UCSD-AML1 (cell line): Measurements from ENCODE around the gene NR2F1-AS1.

Experiments
- DNase-seq: peaks from one replicate; lab custom pipeline; 2025; ENCODE audit not compliant: unreplicated experiment; lab: John Stamatoyannopoulos, UW

NR2F1-AS1 gene

DNA sequence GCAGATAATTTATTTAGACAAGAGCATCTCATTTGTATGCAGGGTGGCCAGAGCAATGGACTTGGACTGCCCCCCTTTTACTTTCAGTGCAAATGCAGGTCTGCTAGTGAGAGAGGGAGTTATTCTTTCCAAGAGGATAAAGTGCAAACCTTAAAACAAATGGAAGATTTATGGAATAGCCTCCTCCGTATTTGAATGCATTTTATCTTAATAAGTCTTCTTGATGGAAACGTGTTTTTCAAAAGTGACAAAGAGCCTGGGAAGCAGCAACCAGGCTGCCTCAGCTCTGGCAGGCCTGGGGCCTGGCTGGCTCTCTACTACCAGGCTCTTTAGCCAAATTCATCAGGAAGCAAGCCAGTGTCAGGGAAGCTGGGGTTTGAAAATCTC lies 8.8 kb upstream of the NR2F1-AS1 start:
- DNase-seq, result no peak

DNA sequence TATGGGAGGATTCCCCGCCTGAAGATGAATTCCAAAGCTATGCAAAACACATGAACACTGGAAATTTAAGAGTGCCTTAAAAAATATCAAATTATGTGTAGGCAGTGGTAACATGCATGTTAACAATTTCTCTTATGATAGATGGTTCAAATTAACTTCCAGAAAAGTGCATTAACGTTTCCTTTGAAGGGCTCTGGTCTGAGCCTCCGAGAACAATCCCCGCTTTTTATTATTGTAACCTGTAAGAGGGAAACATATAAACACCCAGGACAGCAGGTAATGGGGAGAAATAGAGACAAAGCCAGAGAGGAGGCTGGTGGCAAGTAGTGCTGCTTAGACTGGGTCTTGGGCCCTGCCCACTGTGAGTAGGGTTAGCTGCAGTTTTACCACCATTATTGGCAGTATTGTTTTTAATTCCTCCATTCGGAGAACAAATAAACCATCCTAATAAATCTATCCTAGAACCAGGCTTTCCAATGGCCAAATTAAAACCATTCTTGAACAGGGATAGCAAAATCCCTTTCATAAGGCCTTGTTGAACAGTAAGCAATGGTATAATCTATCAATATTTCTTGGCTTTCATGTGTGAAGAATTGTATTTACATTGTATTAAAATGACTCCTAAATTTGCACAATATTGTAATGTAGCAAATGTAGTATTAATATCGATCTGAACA lies 8.3 kb upstream of the NR2F1-AS1 start:
- DNase-seq, result no peak

DNA sequence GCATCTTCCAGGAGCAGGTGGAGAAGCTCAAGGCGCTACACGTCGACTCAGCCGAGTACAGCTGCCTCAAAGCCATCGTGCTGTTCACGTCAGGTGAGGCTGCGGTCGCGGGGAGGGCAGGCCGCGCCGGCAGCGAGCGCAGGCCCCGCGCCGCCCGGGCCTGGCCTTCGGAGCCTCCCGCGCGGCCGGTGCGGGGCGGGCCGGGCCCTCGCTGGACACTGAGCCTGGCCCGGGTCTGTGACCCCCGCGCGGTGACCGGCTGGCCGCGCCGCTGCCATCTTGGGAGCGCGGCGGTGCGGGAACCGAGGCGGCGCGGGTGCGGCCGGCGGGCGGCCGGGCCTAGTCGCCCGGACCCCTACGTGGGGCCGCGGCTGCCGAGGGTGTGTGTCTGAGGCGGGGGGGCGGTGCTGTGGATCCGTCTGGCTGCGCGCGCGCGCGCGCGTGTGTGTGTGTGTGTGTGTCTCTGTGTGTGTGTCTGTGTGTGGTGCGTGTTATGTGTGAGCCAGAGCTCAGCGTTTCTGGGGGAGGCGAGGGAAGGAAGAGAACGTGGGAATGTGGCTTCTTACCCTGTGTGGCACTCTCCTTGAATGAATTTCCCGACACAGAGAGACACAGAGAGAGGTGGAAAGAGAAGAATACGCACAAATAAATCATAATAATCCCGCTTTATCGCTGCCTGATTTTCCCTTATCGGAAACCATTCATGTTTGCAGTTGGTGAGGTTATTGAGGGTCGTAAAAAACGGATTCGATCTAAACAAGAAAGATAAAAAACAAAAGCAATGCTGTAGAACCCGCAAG lies 7.5 kb upstream of the NR2F1-AS1 start:
- DNase-seq, result no peak

DNA sequence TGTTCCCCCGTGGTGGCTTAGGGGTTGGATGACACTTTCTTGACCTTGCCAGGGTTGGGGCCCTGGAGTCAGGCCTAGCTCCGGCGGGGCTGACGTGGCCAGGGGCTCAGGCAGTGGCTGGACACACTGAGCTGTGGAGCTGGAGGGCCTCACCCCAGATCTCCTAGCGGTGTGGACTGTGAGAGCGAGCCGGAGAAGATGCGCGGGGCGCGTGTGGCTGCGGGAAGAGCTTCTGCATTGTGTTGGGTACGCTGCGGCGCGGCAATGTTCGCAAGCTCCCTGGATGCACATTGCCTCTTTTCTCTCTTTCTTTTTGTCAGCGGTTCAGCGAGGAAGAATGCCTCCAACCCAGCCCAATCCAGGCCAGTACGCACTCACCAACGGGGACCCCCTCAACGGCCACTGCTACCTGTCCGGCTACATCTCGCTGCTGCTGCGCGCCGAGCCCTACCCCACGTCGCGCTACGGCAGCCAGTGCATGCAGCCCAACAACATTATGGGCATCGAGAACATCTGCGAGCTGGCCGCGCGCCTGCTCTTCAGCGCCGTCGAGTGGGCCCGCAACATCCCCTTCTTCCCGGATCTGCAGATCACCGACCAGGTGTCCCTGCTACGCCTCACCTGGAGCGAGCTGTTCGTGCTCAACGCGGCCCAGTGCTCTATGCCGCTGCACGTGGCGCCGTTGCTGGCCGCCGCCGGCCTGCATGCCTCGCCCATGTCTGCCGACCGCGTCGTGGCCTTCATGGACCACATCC lies 6.8 kb upstream of the NR2F1-AS1 start:
- DNase-seq, result no peak

DNA sequence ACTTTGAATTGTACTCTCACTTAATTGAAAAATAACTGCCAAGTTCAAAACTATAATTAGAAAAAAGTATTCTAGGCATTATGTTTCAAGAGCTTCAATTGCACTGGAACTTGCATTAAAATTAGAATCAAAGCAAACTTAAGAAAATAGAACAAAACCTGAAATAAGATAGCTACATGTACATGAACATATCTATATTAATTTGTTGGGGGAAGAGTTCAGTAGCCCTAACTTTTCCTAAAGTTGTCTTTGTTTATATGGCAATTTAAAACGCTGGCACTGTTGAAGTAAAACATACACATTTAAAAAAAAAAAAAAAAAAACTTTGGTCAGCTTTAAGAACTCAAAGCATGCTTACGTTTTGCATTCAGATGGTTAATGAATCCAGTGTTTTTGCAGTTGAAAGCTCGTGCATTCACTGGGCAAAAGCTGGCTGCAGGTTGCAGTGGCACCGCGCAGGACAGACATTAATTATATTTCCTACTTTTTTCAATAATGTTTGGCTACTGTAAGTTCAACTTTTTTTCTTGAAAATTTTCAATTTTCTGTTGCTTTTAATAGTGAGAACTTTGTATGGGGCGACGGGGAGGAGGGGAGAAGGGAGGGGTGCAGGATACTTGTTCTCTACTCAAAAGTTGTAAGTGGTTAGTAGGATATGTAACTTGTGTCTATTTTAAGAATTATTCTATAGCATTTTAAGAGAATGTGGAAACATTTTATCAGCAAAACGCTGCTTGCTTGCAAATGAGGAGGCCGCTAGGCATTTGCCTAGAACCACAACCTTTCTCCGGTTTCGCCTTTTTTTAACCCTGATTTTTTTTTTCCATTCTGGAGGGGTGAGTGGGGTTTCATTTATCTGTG lies 5.9 kb upstream of the NR2F1-AS1 start:
- DNase-seq, result no peak

DNA sequence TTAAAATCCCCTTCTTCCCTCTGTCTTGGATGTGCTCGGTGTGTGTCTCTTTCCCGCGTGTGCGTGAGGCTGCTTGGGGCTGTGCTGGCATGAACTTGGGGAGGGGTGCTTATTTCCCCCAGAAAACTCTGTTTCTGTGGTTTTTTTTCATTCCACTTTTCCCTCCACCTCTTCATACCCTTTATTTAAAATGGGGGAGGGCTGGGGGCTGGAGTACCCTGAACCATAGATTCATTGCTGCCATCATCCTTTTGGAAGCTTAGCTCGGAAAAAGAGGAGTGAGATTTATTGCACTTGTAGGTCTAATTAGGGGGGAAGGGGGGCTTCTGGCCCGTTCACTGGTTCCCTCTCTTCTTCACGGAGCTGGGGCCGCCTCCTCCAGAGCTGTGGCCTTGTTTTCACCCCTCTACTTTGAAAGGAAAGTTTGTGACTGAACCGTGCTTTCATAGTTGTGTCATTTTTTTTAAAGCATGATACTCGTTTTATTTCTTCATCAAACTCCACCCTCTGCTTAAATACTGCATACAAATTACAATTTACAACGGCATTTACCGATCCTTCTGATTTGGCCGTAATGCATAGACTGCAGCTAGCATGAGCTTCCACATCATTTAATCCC lies 4.9 kb upstream of the NR2F1-AS1 start:
- DNase-seq, result no peak

DNA sequence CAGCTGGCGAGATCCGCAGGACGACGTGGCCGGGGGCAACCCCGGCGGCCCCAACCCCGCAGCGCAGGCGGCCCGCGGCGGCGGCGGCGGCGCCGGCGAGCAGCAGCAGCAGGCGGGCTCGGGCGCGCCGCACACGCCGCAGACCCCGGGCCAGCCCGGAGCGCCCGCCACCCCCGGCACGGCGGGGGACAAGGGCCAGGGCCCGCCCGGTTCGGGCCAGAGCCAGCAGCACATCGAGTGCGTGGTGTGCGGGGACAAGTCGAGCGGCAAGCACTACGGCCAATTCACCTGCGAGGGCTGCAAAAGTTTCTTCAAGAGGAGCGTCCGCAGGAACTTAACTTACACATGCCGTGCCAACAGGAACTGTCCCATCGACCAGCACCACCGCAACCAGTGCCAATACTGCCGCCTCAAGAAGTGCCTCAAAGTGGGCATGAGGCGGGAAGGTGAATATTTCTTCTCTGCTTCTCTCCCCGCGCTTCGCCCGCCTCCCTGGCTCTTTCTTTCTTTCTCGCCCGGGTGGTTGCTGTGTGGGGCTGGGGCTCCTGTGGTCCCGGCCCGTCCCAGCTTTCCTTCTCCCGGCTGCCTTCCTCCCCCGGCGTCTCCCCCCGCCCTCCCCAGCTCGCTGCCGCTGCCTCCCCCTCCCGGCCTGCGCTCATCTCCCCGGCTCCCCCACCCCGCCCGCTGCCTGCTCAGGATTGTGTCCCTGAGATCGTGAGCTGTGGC lies 4.2 kb upstream of the NR2F1-AS1 start:
- DNase-seq, result no peak

DNA sequence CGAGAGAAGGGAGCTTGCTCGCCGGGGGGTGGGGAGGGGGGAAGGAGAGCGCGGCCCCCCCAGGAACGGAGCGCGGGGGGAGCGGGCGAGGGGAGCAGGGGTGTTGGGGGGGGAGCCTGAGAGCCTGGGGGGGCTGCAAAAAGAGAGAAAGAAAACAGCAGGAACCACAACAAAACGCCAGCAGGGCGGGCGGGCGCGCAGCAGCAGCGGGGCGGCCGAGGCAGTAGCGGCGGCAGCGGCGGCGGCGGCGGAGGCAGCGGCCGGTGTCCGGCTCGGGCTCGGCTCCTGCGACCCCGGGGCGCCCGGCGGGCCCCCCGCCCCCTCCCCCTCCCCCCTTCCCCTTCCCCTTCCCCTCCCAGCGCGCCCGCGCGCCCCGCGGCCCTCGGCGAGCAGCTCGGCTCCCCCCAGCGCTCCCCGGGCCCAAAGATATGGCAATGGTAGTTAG lies 3.6 kb upstream of the NR2F1-AS1 start:
- DNase-seq, result no peak

DNA sequence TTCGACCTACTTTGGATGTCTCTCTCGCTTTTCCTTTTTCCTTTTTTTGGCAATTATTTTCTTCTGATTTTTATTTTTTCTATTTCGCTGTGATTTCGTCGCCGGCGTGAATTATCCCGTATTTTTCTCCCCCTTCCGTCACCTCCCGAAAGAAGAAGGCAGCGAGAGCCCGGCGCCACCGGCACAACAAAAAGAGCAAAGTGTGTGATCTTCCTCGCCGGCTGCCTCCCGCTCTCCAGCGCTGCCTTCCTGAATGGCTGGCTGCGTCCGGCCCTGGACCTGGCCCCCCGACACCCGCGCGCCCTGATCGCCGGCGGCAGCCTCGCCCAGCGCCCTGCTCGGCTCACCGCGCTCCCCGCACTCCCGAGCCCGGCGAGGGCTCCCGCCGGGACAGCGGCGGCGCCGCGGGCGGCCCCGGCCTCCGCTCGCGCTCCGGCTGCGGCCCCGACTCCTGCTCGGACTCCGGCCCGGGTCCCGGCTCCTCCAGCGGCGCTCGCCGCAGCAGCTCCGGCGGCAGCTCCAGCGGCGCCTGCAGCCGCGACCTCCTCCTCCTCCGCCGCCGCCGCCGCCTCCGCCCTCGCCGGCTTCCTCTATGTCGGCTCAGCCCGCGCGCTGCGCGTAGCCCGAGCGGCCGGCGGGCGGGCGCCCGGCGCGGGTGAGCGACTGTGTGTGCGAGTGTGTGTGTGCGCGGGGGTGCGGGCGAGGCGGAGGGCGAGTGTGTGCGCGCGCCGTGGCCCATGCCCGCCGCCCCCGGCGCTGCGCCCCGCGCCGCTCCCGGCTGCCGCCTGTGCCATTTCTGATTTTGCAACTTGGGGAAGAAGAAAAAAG lies 3.0 kb upstream of the NR2F1-AS1 start:
- DNase-seq, result peak; percentile 49

DNA sequence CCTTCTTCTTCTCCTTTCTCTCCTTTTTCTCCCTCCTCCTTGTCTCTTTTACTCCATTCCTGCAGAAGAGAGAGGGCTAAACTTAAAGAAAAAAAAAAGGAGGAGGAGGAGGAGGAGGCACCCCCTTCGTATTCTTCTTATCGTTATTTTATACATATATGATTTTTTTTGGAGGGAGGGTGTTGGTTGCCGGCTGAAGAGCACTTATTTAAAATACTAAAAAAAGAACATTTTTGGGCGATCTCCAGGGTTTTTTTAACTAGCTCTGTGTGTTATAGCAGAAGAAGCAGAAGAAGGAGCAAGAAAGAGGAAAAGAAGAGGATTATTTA lies 2.4 kb upstream of the NR2F1-AS1 start:
- DNase-seq, result no peak

DNA sequence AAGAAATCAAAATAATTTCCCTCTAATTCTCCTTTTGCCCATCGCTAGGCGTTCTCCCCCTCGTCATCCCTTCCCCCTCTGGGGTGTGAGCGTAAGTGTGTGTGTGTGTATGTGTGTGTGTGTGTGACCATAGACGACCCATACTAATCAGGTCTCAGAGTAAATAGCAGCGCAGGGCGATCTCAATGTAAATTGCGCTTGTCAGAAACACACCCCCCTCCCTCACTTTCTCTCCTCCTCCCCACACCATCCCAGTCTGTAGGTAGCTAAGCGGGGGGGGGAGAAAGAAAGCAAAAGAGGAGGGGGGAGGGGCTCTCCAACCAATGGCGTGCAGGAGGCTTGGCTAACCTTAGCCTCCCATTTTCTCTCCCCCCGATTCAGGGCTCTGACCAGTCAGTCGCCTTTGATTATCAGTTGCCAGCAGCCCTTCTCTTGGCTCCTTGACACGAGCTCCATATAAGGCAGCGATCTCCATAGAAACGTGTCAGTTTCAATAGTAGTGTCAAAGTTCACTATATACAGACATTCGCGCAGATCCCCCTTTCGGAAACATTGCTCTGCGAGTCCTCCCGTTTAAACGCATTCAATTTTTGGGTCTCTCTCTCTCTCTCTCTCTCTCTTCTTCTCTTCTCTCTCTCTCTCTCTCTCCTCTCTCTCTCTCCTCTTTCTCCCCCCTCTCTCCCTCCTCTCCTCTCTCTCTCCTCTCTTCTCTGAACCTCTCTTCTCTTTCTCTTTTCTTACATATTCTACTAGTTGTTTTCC lies 1.8 kb upstream of the NR2F1-AS1 start, which contains the start of gene NR2F1:
Gene NR2F1, plus strand, starts transcription at position 546 of the 762 bp plus-strand sequence. CDS start 1,802 bp downstream, outside the sequence.
- DNase-seq, result no peak

DNA sequence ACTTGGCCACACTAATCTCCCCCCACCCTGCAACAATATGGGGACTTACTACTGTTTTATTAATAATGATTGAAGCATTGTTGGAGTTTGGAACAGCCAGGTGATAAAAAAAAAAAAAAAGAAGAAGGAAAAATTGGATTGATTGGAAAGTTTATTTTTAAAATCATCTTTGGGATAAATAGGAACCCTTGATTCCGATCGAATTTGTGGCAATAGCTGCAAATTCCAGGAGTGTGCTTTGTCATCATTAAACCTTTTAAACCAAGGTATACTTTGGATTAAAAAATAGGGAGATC lies 1.1 kb upstream of the NR2F1-AS1 start:
- no peak for DNase-seq

DNA sequence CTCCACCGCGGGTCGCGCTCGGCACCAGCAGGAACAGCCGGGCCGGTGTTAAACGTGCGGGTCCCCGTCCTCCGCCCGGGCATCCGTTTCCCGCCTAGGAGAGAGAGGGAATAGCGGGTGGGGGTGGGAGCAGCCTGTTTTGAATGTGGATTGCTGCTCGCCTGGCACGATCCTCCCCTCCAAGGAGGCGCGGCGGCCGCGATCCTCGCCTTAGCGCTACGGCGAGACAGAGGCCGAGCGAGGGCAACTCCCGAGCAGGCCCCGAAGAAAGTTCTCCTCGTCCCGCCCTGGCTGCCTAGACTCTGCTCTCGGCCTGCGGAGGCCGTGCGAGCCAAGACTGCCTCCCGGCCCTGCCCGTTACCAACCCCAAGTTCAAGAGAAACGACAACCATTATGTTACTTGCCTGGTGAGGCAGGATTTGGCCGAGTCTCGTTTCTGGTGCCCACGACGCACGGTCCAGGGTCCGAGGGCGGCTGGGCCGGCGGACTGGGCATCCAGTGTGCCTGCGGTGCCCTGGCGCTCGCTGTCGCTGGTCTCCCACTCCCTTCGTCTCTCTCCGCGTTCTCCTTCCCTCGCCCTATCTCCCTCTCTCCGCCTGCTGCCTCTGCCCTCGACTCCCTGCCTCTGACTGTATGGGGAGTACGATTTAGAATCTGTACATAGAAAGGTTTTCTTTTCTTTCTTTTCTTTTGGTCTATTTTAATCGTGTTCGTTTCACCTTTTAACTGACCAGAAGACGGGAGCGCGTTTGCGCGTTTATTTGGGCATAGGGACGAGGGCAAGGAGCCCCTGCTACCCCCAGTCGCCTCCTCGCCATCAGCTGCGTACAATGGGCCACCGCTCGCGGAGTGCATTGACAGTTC lies 724 bp downstream of the NR2F1-AS1 start:
- DNase-seq, result no peak

DNA sequence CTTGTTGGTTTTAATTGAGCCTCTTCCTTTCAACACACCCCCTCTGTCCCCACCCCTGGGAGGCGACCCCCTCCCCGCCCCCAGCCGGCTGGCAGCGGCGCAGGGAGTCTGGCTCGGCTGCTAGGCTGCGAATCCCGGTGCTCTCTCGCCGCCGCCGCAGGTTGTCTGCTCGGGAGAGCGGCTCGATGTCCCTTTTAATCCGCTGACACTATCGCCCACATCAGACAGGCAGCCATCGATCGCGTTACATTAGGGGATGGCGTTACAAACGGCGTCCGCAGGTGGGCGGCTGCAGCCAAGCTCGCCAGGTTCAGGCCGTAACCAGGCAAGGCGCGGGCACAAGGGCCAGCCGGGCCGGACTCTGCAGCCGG lies 1.3 kb downstream of the NR2F1-AS1 start:
- no peak for DNase-seq

DNA sequence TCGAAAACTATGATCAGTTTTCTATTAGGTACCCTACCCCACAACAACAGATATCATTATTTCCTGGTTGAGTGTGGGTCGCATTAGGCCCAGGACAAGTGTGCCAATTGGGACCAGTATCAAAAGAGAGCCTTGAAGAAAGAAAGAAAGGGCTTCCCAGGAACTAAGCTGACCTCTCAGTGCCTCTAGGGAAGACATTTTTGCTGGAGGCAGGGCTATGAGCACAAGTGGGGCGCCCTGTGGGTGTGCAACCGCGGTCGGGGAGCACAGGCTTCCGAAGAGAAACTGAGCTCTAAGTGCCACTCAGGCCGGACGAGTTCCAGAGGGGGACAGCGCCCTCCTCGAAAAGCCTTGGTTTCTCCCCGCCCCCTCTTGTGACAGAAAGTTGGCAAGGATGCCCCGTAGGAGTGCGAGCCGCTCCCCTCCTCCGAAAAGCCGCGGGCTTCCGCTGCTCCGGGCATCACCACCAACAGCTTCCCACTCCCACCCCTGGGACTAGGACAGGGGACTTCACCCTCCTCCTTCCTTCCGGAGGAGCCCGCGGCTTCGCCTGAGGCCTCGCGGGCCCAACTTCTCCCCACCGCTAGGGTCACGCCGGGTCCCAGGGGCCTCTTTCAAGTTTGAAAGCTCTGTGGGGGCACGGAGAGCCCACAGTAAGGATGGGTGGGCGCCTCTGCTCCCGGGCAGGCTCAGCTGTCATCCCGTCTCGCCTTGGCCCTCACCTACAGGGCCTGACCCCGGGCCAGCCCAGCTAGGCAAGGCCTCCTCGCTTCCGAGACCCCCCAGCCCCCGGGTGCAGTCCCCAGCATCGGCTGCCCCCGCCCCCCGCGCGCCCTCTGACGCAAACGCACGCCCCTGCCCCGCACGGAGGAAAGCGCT lies 2.0 kb downstream of the NR2F1-AS1 start:
- peak; percentile 53 for DNase-seq
